ENCODE measurements around the gene DUSP16.

Gene DUSP16

DNA sequence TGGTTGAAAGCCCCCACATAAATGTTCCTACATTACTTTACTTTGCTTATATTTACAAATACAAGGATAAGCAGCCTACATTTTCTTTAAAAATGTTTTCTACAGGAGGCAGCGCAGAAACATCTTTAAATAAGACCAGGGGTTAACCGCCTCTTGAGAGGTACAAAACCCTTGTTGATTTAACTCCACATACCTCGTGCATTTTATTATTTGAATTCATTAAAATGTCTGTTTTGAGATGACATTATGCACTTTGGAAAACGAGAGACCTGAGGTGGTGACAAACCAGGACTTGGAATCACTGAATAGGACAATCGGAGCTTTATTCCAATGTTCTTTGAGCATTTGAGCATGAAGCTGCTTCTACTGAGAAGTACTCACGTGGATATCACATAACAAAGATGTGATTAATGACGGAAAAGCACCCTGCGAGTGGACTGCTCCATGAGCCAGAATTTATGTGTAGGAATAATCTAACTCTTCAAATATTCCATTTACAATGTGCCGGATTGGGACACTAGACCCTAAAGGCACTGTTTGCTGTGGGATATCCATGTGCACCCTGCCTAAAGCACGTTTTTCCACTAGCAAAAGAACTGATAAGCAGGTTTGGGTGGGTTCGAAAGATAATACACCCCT lies 746 bp upstream of the DUSP16 start:
- H2AK5ac ChIP-seq (ENCODE audit: low read depth, low read length): no peak overlapping the region
- peaks cover 3 to 5% of the 10 kb centered on the region in 2 donors for H3K9me3 ChIP-seq (replicated peaks in 1 of 2; ENCODE audit: control insufficient read depth in 2 of 2, insufficient read depth in 1 of 2, low read depth in 1 of 2, low read length in 2 of 2)
- no peak overlapping the region for H4K8ac ChIP-seq (ENCODE audit: low read depth, low read length)
- H2AFZ ChIP-seq (ENCODE audit: low read length): peak overlapping the region; percentile 96
- no peaks in the 10 kb centered on the region for H3K36me3 ChIP-seq (replicated peaks in 1 of 2; ENCODE audit: control insufficient read depth in 2 of 2, insufficient read depth in 2 of 2, low read length in 2 of 2)
- H3K4me1 ChIP-seq (ENCODE audit: control insufficient read depth in 2 of 2, insufficient read depth in 1 of 2, low read depth in 1 of 2, low read length in 2 of 2): peaks cover 2 to 7% of the 10 kb centered on the region in 2 donors
- H3K9ac ChIP-seq (ENCODE audit: low read depth, low read length, poor library complexity): no peak overlapping the region
- H3K18ac ChIP-seq (ENCODE audit: low read length): no peak overlapping the region
- H2BK12ac ChIP-seq (ENCODE audit: low read length): no peak overlapping the region
- DNase-seq (ENCODE audit: low spot score): no peak
- no peak overlapping the region for H2BK5ac ChIP-seq (ENCODE audit: low read length)
- no peak overlapping the region for H3K14ac ChIP-seq (ENCODE audit: low read length)
- H3K4ac ChIP-seq (ENCODE audit: low read length): no peak overlapping the region
- WGBS, 2 donors (ENCODE audit: extremely low coverage in 2 of 2, insufficient read length in 2 of 2, insufficient replicate concordance in 1 of 2): no CpG with 5 or more reads among the region's 11 CpGs
- H3K79me1 ChIP-seq (ENCODE audit: low read depth, low read length): no peaks in the 10 kb centered on the region
- peak overlapping the region; percentile 29 for H3K4me2 ChIP-seq (ENCODE audit: insufficient read depth, low read length, poor library complexity, severe bottlenecking)
- H3K4me3 ChIP-seq (ENCODE audit: low read length in 2 of 2): peak overlapping the region in 1 of 2 donors; percentile 68
- no peak overlapping the region for H4K91ac ChIP-seq (ENCODE audit: low read depth, low read length, poor library complexity)
- no peak overlapping the region for H3K27ac ChIP-seq (replicated peaks; ENCODE audit: low read length)
- peaks cover 0 to 3% (median 0%) of the 10 kb centered on the region in 3 experiments for H3K27me3 ChIP-seq (ENCODE audit: control insufficient read depth in 3 of 3, insufficient read depth in 3 of 3, low read depth in 1 of 3, low read length in 3 of 3)
- no peak overlapping the region for H2BK120ac ChIP-seq (ENCODE audit: low read depth, low read length)
- H3K23ac ChIP-seq (ENCODE audit: low read depth, low read length, poor library complexity): no peak overlapping the region
- no peak overlapping the region for H2BK15ac ChIP-seq (ENCODE audit: low read length)

DNA sequence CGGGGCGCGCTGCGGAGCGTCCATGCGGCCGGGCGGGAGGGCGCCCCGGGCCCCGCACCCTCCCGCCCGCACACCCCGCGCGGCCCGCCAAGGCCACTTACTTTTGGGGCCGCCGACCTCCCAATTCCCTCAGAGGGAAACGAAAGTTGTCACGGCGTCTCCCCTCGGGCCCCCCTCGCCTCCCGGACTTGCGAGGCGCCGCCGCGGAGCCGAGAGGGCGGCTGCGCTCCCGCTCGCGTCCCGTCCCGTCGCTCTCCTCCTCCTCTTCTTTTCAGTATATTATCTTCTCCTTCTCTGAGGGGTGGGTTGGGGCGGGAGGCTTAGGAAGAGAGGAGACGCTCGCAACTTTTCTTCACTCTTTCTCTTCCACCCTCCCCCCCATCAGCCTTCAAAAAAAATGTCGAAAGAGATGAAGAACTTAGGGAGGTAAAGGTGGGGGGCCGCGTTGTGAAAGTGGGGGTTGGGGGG lies 613 bp downstream of the DUSP16 start:
- peak overlapping the region; percentile 31 for H2BK120ac ChIP-seq (ENCODE audit: low read depth, low read length)
- peaks cover 0 to 1% (median 0%) of the 10 kb centered on the region in 3 experiments for H3K27me3 ChIP-seq (ENCODE audit: control insufficient read depth in 3 of 3, insufficient read depth in 3 of 3, low read depth in 1 of 3, low read length in 3 of 3)
- H3K14ac ChIP-seq (ENCODE audit: low read length): no peak overlapping the region
- peak overlapping the region; percentile 92 for H3K27ac ChIP-seq (replicated peaks; ENCODE audit: low read length)
- peak; percentile 68 for DNase-seq (ENCODE audit: low spot score)
- no peak overlapping the region for H4K8ac ChIP-seq (ENCODE audit: low read depth, low read length)
- no peak overlapping the region for H4K91ac ChIP-seq (ENCODE audit: low read depth, low read length, poor library complexity)
- peak overlapping the region; percentile 68 to 99 for H3K4me3 ChIP-seq (ENCODE audit: low read length in 2 of 2)
- no peak overlapping the region for H2BK12ac ChIP-seq (ENCODE audit: low read length)
- WGBS, 2 donors (ENCODE audit: extremely low coverage in 2 of 2, insufficient read length in 2 of 2, insufficient replicate concordance in 1 of 2): no CpG with 5 or more reads among the region's 45 CpGs
- no peaks in the 10 kb centered on the region for H3K36me3 ChIP-seq (replicated peaks in 1 of 2; ENCODE audit: control insufficient read depth in 2 of 2, insufficient read depth in 2 of 2, low read length in 2 of 2)
- peak overlapping the region; percentile 48 for H3K4me2 ChIP-seq (ENCODE audit: insufficient read depth, low read length, poor library complexity, severe bottlenecking)
- H3K79me1 ChIP-seq (ENCODE audit: low read depth, low read length): no peaks in the 10 kb centered on the region
- H3K23ac ChIP-seq (ENCODE audit: low read depth, low read length, poor library complexity): peak overlapping the region; percentile 80
- peak overlapping the region; percentile 66 for H2BK5ac ChIP-seq (ENCODE audit: low read length)
- peak overlapping the region; percentile 98 for H3K18ac ChIP-seq (ENCODE audit: low read length)
- H3K9me3 ChIP-seq (replicated peaks in 1 of 2; ENCODE audit: control insufficient read depth in 2 of 2, insufficient read depth in 1 of 2, low read depth in 1 of 2, low read length in 2 of 2): peaks cover 2 to 5% of the 10 kb centered on the region in 2 donors
- no peak overlapping the region for H2AK5ac ChIP-seq (ENCODE audit: low read depth, low read length)
- peak overlapping the region; percentile 88 for H2AFZ ChIP-seq (ENCODE audit: low read length)
- H2BK15ac ChIP-seq (ENCODE audit: low read length): peak overlapping the region; percentile 97
- no peak overlapping the region for H3K4ac ChIP-seq (ENCODE audit: low read length)
- peak overlapping the region; percentile 92 for H3K9ac ChIP-seq (ENCODE audit: low read depth, low read length, poor library complexity)
- peaks cover 2 to 7% of the 10 kb centered on the region in 2 donors for H3K4me1 ChIP-seq (ENCODE audit: control insufficient read depth in 2 of 2, insufficient read depth in 1 of 2, low read depth in 1 of 2, low read length in 2 of 2)

DNA sequence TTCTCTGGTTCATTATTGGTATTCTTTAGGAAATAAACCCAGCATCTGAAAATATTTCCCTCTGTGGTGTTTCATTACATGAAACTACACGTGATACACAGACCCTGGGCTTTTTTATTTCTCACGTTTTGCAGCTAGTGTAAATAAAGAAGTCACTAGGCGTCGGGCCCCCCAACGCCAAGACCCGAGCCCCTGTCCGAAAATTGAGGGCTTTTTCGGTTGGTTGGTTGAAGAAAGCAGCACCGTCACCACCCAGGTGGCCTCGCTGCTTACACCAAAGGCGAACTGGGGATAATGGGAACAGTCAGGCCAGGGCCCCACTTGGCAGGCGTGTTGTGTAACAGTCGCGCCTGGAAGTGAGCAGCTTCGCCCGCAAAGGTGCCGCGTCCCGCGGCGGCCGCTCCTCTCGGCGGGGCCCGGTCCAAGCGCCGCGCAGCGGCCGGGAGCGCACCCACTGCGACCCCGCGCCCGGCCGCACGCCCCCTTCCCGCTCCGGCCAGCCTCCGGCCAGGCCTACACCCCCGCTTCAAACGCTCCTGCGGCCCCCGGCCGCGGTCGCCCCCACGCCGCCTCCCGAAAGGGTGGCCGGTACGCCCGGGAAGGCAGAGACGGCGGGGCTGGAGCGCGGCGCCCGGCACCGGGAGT lies 1.2 kb downstream of the DUSP16 start:
- DNase-seq (ENCODE audit: low spot score): peak; percentile 40
- Histone ChIP-seq H3K9me3 (replicated peaks in 1 of 2; ENCODE audit: control insufficient read depth in 2 of 2, insufficient read depth in 1 of 2, low read depth in 1 of 2, low read length in 2 of 2) (peaks cover 2 to 5% of the 10 kb centered on the region in 2 donors), H3K27ac (replicated peaks; ENCODE audit: low read length) (peak overlapping the region; percentile 92), H2AK5ac (ENCODE audit: low read depth, low read length) (peak overlapping the region; percentile 84), H2AFZ (ENCODE audit: low read length) (peak overlapping the region; percentile 88), H3K23ac (ENCODE audit: low read depth, low read length, poor library complexity) (peak overlapping the region; percentile 80), H2BK15ac (ENCODE audit: low read length) (peak overlapping the region; percentile 97), H3K4me3 (ENCODE audit: low read length in 2 of 2) (peak overlapping the region; percentile 68 to 99), H3K27me3 (ENCODE audit: control insufficient read depth in 3 of 3, insufficient read depth in 3 of 3, low read depth in 1 of 3, low read length in 3 of 3) (no peaks in the 10 kb centered on the region), H3K4me2 (ENCODE audit: insufficient read depth, low read length, poor library complexity, severe bottlenecking) (peak overlapping the region; percentile 48), H3K36me3 (replicated peaks in 1 of 2; ENCODE audit: control insufficient read depth in 2 of 2, insufficient read depth in 2 of 2, low read length in 2 of 2) (no peaks in the 10 kb centered on the region), H4K8ac (ENCODE audit: low read depth, low read length) (no peak overlapping the region), H3K79me1 (ENCODE audit: low read depth, low read length) (no peaks in the 10 kb centered on the region), H2BK5ac (ENCODE audit: low read length) (peak overlapping the region; percentile 66), H3K18ac (ENCODE audit: low read length) (peak overlapping the region; percentile 98), H3K4me1 (ENCODE audit: control insufficient read depth in 2 of 2, insufficient read depth in 1 of 2, low read depth in 1 of 2, low read length in 2 of 2) (peaks cover 2 to 7% of the 10 kb centered on the region in 2 donors), H3K4ac (ENCODE audit: low read length) (no peak overlapping the region), H2BK120ac (ENCODE audit: low read depth, low read length) (peak overlapping the region; percentile 31), H3K9ac (ENCODE audit: low read depth, low read length, poor library complexity) (peak overlapping the region; percentile 92), H3K14ac (ENCODE audit: low read length) (no peak overlapping the region), H2BK12ac (ENCODE audit: low read length) (no peak overlapping the region), H4K91ac (ENCODE audit: low read depth, low read length, poor library complexity) (no peak overlapping the region)
- WGBS, 2 donors (ENCODE audit: extremely low coverage in 2 of 2, insufficient read length in 2 of 2, insufficient replicate concordance in 1 of 2): no CpG with 5 or more reads among the region's 60 CpGs
